ENCODE measurements around the gene OGT. TPM values are rescaled to one million over a fixed set of nuclear protein-coding genes. Genes with fewer than 3 reads are reported as not detected.

The OGT gene
- total RNA-seq, 1 experiment from 2014 or later, result 116 TPM

DNA sequence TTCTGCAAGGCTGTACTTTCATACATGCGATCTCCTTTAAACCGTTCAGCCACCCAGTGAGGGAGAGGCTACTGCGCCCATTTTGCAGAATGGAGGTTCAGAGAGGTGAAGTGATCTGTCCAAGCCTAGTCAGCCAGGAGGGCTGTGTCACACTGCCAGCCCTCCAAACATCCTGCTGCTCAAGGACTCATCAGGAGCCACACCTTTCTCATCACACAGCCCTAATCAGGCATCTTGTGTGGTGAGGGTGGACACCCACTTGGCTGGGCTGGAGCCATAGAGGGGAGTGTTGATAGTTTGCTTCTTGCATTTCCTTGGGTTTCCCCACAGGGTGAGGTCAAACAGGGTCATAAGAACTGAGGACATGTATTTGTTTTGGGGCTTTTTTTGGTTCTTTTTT, 90.8 kb downstream of the OGT start:
- Histone ChIP-seq H4K20me1 (ENCODE audit: control insufficient read depth, insufficient read depth, insufficient read length) (no peaks in the 10 kb centered on the region), H4K8ac (replicated peaks; ENCODE audit: insufficient read length, low read depth, low read length) (no peak overlapping the region), H3K4me2 (ENCODE audit: insufficient read depth, insufficient read length, low read length) (no peak overlapping the region), H3K18ac (ENCODE audit: insufficient read length, low read depth, low read length) (no peak overlapping the region), H2BK5ac (ENCODE audit: insufficient read length, low read length) (no peak overlapping the region), H3K79me1 (ENCODE audit: insufficient read depth, low read depth, low read length, poor library complexity, severe bottlenecking) (no peaks in the 10 kb centered on the region), H3K56ac (ENCODE audit: insufficient read length, low read depth, low read length) (no peak overlapping the region), H3T11ph (ENCODE audit: low read length) (no peak overlapping the region), H3K9me3 (ENCODE audit: control insufficient read depth, low read depth, low read length) (peaks cover 33% of the 10 kb centered on the region), H3K79me2 (ENCODE audit: insufficient read depth, low read length) (no peaks in the 10 kb centered on the region), H3K9ac (ENCODE audit: extremely low read depth, insufficient read length, low read length) (no peak overlapping the region), H3K14ac (ENCODE audit: insufficient read depth, low read length) (no peak overlapping the region), H3K23me2 (ENCODE audit: insufficient read length, low read depth, low read length, poor library complexity, severe bottlenecking) (no peaks in the 10 kb centered on the region), H2AFZ (ENCODE audit: low read length) (no peak overlapping the region), H3K4ac (ENCODE audit: low read depth, low read length) (no peak overlapping the region), H3K27me3 (ENCODE audit: insufficient read depth, low read length) (no peaks in the 10 kb centered on the region), H2AK5ac (ENCODE audit: insufficient read length, low read length) (no peak overlapping the region), H2BK120ac (ENCODE audit: low read depth, low read length, poor library complexity, severe bottlenecking) (no peak overlapping the region), H2BK20ac (ENCODE audit: low read depth, low read length, poor library complexity, severe bottlenecking) (no peak overlapping the region), H4K91ac (ENCODE audit: insufficient read length, low read depth, low read length) (no peak overlapping the region), H2BK15ac (ENCODE audit: low read depth, low read length) (no peak overlapping the region), H3K27ac (ENCODE audit: insufficient read length, low read depth, low read length) (no peak overlapping the region), H2BK12ac (ENCODE audit: insufficient read length, low read depth, low read length) (no peak overlapping the region), H3K23ac (ENCODE audit: insufficient read length, low read depth, low read length) (no peak overlapping the region), H3K4me1 (ENCODE audit: insufficient read depth, low read length) (no peaks in the 10 kb centered on the region), H4K5ac (ENCODE audit: insufficient read length, low read depth, low read length) (no peak overlapping the region)
- TF ChIP-seq, protein P1, sequence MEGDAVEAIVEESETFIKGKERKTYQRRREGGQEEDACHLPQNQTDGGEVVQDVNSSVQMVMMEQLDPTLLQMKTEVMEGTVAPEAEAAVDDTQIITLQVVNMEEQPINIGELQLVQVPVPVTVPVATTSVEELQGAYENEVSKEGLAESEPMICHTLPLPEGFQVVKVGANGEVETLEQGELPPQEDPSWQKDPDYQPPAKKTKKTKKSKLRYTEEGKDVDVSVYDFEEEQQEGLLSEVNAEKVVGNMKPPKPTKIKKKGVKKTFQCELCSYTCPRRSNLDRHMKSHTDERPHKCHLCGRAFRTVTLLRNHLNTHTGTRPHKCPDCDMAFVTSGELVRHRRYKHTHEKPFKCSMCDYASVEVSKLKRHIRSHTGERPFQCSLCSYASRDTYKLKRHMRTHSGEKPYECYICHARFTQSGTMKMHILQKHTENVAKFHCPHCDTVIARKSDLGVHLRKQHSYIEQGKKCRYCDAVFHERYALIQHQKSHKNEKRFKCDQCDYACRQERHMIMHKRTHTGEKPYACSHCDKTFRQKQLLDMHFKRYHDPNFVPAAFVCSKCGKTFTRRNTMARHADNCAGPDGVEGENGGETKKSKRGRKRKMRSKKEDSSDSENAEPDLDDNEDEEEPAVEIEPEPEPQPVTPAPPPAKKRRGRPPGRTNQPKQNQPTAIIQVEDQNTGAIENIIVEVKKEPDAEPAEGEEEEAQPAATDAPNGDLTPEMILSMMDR (conservative IDR thresholded peaks at IDR 0.05), result no peak
- Mint-ChIP-seq H3K4me3 (no peak overlapping the region), H3K9me3 (peaks cover 69 to 79% of the 10 kb centered on the region in 2 experiments), H3K27ac (no peak overlapping the region), H3K4me1 (peaks cover 2 to 9% of the 10 kb centered on the region in 2 experiments; a peak in 1 of 4 replicates), H3K36me3 (ENCODE audit: insufficient read depth in 1 of 3, low read depth in 3 of 3) (peaks cover 0 to 5% (median 2%) of the 10 kb centered on the region in 3 experiments; a peak in 4 of 7 replicates), H3K27me3 (ENCODE audit: low read depth) (no peaks in the 10 kb centered on the region)
- DNase-seq, result no peak
- no CpG with 5 or more reads among the region's 3 CpGs for WGBS (ENCODE audit: extremely low coverage, insufficient read length, low lambda C conversion rate)
